Stimulated activated CD4-positive, alpha-beta T cell treated with anti-CD3 and anti-CD28 coated beads, Interleukin-1b, Interleukin-23, amount 100 ng/mL, for 1 hour (primary cell): Measurements from ENCODE around the gene FRY.
"Not testable (repeated sequence)": the region's sequence is repeated elsewhere in the genome, so short reads cannot be mapped to it uniquely, and the experiment has no call there.

ENCODE experiments used
- DNase-seq, 2 donors: peaks; one replicate each; pipeline ENCODE4 v3.0.0-alpha.2; 2020; ENCODE audit warnings: low read depth in 2 of 2

The FRY gene

DNA sequence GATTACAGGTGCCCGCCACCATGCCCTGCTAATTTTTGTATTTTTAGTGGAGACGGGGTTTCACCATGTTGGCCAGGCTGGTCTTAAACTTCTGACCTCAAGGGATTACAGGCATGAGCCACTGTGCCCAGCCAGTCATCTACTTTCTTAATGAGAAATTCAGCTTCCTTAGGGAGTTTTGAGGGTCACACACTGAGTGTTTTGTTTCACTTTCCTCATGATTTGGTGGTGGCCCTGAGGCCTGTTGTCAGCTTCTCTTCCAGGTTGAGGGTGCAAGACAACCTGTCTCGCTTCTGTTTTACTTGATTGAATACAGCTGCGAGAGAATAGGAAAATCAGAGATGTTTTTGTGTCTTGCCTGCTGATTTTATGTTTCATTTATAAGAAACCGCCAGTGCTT, 9.9 kb downstream of the FRY start:
- DNase-seq: no peak

- no peak for DNase-seq
Observed at GRCh38 chr13:32042551-32042950, 11.0 kb downstream of the FRY start.

- no peak for DNase-seq
Observed at GRCh38 chr13:32044446-32044845, 12.9 kb downstream of the FRY start.

DNA sequence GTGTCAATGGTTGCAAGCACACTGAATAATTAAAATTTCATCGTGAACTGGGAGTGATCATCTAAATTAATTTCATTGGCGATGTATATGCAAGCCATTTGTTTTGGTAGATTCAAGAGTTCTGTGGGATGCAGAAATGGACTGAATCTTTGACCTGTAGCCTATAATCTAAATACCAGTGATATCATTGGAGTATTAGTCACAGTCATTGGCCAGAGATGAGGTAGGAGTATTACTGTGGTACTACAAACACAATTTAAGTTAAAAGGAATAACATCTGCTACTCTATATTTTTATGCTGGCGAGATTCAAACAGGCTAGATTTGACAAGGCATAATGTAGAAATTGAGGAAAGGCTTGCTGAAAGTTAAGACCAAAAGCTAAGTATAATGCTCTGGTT, 14.0 kb downstream of the FRY start:
- no peak for DNase-seq

DNA sequence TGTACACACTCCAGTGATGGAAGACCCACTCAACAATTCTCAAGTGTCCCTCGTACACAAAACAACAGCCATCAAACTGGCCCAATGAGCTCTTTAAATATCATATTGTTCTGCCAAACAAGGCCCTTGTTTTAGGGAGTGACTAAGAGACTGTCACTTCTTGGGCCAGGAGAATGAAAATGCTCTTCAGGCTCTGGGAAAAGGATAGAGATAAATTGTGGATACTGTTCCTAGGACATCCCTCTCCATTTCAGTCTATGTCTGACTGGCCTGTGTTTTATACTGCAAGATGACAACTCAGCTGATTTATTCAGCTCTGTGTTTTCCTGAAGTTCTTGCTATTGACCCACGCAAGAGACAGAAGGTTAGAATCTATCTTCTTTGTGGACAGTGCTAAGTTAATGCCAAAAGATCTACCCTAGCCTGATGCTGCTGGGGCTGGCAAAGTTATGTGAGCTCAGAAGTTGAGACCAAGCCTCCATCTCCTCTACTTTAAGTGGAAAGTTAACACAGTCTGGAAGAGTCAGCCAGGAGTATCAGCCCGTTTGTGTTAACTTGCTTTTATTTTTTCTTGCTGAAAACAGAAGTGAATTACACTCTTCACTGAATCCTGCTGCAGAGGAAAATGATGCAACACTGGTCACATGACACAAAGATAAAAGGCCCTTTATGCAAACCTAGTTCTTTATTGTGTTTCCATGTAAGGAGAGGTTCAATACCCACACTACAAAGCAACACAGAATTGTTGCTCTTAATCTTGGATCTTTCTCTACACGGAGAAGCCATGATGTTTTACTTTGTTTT, 14.6 kb downstream of the FRY start:
- DNase-seq: no peak

- DNase-seq: no peak
Observed at GRCh38 chr13:32047088-32047487, 15.5 kb downstream of the FRY start.

DNA sequence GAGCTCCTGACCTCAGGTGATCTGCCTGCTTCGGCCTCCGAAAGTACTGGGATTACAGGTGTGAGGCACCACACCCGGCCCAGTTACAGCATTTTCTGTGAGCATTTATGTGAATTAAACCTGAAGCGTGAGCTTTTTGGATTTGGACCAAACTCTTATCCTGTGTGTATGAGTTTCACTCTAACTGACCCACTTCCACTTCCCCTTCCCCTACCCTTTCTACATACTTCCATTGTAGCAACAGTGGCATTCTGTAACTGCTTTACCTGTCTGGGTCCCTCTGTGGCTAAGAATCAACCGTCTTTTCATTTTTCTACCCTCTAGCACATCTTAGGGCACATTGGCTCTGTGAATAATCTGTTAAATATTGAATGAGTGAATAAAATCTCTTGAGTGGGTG, 16.2 kb downstream of the FRY start:
- no peak for DNase-seq

DNA sequence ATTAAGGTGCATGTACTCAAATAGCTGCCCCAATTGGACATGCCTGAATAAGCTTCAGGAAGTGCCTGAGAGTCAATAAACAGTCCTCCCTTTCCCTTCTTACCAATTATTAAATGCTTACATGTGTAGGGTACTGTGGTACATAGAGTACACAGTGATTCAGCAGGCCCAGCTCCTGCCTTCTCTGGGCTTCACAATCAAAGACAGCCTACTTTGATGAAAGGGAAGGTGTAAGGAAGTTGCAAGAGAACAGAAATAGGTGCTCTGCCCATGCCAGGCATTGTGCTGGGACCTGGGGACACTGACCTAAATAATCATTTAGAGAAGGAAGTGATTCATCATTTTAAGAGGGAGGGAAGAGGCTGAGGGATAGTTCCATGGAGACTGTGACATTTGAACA, 17.2 kb downstream of the FRY start:
- DNase-seq: no peak

GRCh38 chr13:32051156-32051555, 19.6 kb downstream of the FRY start:
- DNase-seq: no peak

DNA sequence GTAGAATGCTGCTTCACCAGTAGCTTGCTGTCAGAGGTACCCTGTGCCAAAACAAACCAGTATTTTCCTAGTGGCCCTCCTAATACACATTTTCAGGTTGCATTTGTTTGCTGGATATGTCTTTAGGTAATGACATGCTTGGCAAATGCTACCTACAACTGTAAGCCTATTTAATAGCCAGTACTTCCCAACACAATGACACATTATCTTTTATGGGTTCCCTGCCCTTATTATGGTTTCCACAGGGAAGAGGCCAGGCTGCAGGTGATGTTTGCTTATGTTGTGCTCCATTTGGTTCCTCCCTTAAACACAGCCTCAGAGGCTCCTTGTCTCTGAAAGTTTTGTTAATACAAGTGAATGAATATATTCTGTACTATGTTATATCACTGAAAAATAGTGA, 24.7 kb downstream of the FRY start:
- no peak for DNase-seq

DNA sequence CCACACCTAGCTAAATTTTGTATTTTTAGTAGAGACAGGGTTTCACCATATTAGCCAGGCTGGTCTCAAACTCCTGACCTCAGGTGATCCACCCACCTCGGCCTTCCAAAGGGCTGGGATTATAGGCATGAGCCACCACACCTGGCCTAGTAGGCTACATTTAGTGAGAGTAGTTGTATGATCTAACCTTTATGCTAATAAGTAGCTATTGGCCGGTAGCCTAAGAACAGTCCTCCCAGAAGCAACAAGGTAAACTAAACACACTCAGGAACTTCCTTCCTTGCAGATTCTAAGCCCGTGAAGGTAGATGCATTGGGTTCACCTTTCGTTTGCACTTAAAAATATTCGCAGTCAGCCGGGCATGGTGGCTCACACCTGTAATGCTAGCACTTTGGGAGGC, 25.8 kb downstream of the FRY start:
- not testable (repeated sequence) for DNase-seq

DNA sequence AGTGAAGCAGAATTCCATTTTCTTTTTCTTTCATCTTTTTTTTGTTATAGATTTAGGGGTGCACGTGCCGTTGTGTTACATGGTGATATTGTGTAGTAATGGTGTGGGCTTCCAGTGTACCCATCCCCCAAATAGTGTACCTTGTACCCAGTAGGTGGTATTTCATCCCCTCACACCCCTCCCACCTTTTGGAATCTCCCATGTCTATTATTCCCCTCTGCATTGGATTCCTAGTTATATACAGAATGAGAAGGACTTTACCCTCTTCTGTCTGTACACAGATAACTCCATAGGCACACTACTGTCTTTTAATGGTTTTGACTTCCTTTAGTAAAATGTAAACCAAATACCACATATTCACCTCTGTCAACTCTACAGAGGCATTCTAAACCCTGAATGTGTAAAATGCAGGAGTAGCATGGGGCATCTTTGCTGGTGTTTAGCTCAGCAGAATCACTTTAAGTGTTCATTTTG, 28.0 kb downstream of the FRY start:
- no peak for DNase-seq

DNA sequence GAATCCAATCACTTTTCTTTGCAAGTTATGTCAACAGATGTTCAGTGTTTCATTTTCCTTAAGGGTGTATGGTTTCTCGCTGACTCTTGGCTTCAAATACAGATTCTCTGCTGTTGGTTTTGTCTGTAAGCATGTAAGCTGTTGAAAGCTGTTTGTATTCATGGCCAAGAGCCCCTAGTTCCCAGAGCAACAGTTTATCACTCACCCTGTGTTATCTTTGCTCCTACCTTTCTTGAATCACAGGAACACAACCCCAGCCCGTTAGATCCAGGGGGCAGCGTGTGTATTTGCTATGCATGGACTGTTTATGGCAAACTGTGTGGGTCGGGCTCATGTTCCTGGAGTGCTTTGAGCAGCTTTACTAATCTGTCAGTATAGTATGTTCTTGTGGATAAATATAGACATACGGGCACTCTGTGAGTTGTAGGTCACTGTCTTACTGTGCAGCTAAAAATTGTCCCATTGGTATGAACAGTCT, 28.9 kb downstream of the FRY start:
- no peak for DNase-seq

- DNase-seq: no peak
Observed at GRCh38 chr13:32063619-32064233, 32.2 kb downstream of the FRY start.

GRCh38 chr13:32067149-32067961, 35.8 kb downstream of the FRY start:
- DNase-seq: no peak

DNA sequence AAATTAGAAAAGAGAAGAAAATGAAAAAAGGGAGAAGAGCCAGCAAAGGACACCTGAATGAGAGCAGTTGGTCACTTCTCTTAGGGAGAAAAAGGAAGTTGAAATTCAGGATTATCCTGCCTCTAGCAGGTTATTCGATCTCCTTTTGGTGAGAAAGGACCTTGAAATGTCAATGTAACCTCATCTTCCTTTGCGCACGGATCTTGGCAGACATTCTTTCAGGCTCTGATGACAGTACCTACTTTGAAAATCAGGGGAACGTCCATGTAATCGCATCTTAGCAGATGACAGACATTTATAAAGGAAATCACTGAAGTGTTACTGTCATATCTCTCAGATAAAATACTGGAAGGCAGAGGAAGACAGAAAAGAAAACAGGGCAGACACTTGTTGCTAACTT, 36.7 kb downstream of the FRY start:
- DNase-seq: no peak

DNA sequence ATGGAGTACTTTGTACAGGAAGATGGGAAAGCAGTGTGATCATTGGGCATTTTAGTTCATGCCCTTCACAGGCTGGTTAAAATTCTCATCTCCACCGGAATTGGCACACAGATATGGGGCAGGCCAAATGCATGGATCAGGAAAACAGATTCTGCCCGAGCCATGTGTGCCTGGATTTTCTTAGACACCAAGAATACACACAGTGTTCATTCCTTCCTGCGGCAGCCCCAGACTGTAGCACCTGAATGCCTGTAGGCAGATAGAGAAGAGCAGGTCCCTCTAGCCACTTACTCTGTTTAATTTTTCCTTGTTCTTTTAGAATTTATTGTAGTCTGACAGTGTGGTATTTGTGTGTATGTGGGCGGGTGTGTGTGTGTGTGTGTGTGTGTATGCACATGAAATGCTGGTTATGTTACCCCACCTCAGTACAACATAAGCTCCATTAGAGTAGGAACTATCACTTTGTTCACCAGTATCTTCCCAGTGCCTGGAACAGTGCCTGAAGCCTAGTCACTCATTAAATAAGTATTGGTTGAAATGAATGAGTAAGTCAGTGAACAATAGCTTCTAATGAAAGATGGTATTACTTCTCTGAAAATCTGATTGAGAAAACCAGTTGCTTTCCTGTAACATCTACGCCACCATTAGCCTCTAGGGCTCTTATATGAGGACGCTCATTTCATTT, 41.7 kb downstream of the FRY start:
- no peak for DNase-seq

GRCh38 chr13:32075170-32075851, 43.7 kb downstream of the FRY start:
- no peak for DNase-seq

DNA sequence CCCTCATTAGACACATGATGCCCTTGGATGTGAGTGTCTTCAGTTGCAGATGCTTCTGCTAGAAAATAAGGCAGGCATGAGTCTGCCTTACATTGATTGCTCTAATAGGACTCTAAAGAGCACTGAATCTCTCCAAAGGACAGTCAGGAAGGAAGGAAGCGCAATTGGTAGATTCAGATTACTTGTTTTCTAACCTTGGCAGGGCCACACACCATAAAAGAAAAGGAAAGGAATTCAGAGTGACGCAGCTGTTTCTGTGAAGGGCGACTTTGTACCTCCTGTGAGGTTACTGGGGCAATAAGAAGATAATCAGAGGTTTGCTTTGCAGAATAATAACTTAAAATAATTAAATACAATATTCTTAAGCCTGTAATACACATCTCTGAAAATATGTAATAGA, 48.0 kb downstream of the FRY start:
- DNase-seq: no peak

DNA sequence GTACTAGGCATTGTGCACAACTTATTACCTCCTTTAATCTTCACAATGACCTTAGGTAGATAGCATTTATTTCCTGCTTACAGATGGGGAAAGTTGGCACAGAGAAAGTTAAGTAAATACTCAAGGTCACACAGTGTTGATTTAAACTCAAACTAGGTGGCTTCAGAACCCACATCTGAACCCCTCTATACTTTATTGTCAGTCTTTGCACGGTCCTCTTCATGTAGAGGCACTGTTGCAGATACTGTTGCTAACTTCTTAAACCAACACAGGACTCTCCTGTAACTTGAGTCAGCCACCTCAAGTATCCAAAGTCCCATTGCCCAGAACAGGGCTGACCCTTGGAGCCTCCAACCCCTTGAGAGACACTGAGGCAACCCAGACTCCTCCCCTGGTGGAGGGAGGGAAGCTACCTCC, 48.8 kb downstream of the FRY start:
- DNase-seq: no peak

GRCh38 chr13:32081591-32081990, 50.0 kb downstream of the FRY start:
- no peak for DNase-seq
